Stimulated activated CD4-positive, alpha-beta T cell treated with anti-CD3 and anti-CD28 coated beads, Interleukin-12 subunit alpha, Interleukin-12 subunit beta, amount 100 ng/mL, for 48 hours (primary cell): ENCODE measurements around the gene ZNF385D.

Experiments used
- DNase-seq, 3 donors: peaks; one replicate each; pipeline ENCODE4 v3.0.0-alpha.2; 2020; ENCODE audit warnings: low read depth in 2 of 3, low spot score in 1 of 3

ZNF385D gene

GRCh38 chr3:21750080-21750696 is 822 bp downstream of the ZNF385D start:
- no peak for DNase-seq

- no peak for DNase-seq
Observed at GRCh38 chr3:21747966-21748555, 2.9 kb downstream of the ZNF385D start.

GRCh38 chr3:21747376-21747775 is 3.6 kb downstream of the ZNF385D start:
- DNase-seq, result no peak

GRCh38 chr3:21745966-21746365 is 5.0 kb downstream of the ZNF385D start:
- DNase-seq, result no peak

DNA sequence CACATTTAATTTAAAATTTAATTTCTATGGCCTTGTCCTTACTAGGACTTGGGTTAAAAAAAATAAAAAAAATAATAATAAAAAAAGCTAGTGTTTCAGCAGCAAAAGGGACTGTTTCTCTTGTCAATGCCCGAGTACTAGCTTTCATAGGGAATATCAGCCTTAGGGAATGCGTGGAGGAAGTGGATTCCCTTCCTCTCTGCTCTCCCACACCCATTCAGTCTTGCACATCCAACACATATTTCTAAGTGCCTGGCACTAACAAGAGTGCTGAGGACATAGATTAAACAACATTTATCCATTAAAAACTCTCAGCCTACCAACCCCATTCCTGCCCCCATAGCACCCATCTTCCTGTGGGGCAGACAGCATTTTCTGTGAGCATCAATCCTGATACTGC is 6.2 kb downstream of the ZNF385D start:
- no peak for DNase-seq

- DNase-seq, result no peak
Observed at GRCh38 chr3:21738935-21739702, 11.9 kb downstream of the ZNF385D start.

GRCh38 chr3:21738283-21738682 is 12.7 kb downstream of the ZNF385D start:
- no peak for DNase-seq

- no peak for DNase-seq
Observed at GRCh38 chr3:21734746-21735145, 16.3 kb downstream of the ZNF385D start.

DNA sequence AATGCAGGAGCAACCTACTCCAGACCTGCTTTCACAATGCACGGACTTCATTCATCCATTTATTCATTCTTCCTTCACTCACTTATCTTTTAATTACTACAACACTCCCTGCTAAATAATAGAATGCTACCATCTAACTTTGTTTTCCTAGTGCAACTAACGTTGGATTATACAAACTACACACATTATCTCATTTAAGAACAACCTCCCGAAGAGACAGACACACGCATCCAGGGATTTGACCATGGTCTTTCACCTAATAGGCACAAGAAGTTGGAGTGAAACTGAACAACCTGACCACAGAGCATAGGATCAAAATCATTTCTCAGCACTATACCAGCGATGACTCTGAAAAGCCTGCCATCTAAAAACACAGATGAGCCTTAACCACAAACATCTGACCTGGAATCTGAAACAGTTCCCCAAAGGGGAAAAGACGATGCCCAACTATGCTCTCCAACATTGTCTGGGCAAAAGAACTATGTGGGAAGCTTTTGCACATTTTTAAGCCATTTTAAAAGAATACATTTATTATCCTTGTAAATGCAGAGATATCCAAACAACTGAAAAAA is 21.0 kb downstream of the ZNF385D start:
- no peak for DNase-seq

GRCh38 chr3:21729331-21729730 is 21.7 kb downstream of the ZNF385D start:
- no peak for DNase-seq

DNA sequence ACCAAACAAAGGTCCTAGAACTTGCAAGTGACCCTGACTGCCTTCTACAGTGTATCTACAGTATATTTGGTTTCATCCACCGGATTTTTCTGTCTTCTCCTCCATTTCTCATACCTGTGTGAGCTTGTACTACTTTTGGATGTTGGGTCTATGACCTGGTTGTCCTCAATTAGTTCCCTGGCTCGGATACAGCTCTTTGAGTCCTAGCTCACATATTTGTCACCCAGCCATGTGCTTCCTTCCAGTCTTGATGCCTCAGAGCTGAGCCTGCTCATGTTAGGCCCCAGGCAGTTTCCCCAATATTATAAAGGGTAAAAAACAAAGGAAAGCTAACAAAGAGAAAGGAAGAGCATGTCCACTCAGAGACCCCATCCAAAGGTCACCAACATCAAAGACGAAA is 28.2 kb downstream of the ZNF385D start:
- DNase-seq, result no peak

- no peak for DNase-seq
Observed at GRCh38 chr3:21722301-21722700, 28.7 kb downstream of the ZNF385D start.

DNA sequence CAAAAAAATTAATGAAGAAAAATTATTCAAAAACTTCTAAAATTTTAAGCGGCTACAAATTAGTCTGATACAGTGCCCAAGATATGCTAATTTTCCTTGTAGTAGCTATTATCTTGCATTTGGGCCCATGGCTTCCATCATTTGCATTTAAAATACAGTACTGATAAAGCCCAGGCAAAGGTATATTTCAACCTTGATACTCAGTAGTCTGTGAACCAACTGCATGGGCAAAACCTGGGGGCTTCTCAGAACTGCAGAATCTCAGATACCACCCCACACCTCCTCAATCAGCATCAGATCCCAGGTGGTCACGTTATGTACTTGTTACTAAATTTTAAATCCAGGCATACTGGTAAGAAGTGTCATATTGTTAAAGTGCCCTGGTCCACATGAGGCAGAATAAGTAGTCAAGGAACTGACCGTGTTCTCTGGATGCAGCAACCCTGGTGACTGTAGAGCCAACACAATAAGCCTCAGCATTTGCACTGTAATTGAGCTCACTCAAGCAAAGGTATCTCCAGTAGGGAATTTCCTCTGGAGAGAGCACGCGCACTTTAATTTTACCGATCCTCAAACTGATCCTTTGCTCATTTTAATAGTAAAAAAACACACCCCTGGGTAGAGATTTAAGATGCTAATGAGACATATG is 31.9 kb downstream of the ZNF385D start:
- no peak for DNase-seq

- no peak for DNase-seq
Observed at GRCh38 chr3:21718161-21718765, 32.7 kb downstream of the ZNF385D start.

GRCh38 chr3:21715662-21716061 is 35.3 kb downstream of the ZNF385D start:
- no peak for DNase-seq

- no peak for DNase-seq
Observed at GRCh38 chr3:21705769-21706168, 45.2 kb downstream of the ZNF385D start.

DNA sequence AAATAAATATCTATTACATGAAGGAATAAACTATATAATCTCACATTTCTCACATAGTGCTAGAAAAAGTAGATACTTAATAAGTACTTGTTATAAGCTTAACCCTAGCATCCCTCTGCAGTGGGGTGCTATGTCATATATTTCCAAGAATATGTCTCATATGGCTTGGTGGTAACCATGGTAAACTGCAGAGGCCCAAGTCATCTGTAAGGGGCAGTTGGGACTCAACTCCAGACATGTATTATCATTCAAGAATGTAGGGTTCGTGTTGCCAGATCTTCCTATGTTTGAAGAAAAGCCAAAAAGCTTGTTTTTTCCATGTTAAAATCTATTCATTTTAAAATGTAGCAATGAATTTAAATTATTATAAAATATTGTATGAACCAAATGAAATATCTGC is 46.2 kb downstream of the ZNF385D start:
- DNase-seq, result no peak

- no peak for DNase-seq
Observed at GRCh38 chr3:21703291-21703690, 47.7 kb downstream of the ZNF385D start.

DNA sequence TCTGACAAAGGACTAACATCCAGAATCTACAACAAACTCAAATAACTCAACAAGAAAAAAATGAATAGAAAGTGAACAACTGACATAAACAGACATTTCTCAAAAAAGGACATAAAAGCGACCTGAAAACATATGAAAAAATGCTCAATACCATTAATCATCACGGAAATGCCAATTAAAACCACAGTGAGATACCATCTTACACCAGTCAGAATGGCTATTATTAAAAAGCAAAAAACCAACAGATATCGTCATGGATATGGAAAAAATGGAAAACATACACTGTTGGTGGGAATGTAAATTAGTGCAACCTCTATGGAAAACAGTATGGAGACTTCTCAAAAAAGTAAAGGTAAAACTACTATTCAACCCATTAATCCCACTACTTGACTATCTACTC is 53.3 kb downstream of the ZNF385D start:
- DNase-seq, result no peak

GRCh38 chr3:21694506-21694905 is 56.5 kb downstream of the ZNF385D start:
- no peak for DNase-seq

DNA sequence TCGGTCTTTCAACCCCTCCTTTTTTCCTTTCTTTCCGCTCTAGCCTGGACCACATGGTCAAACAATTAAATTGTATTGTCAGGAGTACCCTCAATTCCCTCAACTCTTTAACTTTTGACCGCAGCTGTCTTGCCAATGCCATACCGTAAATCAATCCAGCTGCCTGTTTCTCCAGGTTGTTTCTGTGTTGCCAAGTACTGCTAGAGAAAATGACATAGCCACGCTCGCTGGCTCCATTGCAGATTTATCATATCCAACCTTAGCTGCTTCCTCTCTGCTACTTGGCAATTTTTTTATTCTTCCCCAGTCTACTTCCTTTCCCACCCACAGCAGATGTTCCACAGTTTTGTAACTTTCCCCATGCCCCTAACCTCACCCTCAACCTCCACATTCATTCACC is 60.0 kb downstream of the ZNF385D start:
- DNase-seq, result no peak
